NT2/D1 (cell line): ENCODE data around the gene LYRM4.

Experiments used
- SUZ12 ChIP-seq: IDR thresholded peaks from 2 replicates; pipeline ENCODE4 v1.6.1; 2011; ENCODE audit not compliant: insufficient read length, insufficient read depth; ENCODE audit errors: extremely low read depth
- YY1 ChIP-seq: IDR thresholded peaks from 2 replicates; pipeline ENCODE4 v1.6.1; 2011; ENCODE audit not compliant: insufficient read length, insufficient read depth
- ZNF274 ChIP-seq: IDR thresholded peaks from 2 replicates; pipeline ENCODE4 v1.6.1; 2011; ENCODE audit warnings: mild to moderate bottlenecking, low read depth, low read length

- TF ChIP-seq YY1 (no peak), SUZ12 (no peak), ZNF274 (no peak)
Measured at GRCh38 chr6:5080574-5080973, 180.2 kb downstream of the LYRM4 start.
